ENCODE results near the gene CDNF. TPM values are rescaled to one million over a fixed set of nuclear protein-coding genes. Genes with fewer than 3 reads are reported as not detected.

Gene CDNF
- total RNA-seq (ENCODE audit: unreplicated experiment) = 1.9 TPM
- long read RNA-seq, partial matches to known transcripts = 0 of 1 reads
- long read RNA-seq, other reads (novel, unspliced or antisense) = 1 of 1 reads

- H3K27me3 Mint-ChIP-seq (ENCODE audit: unreplicated experiment) = peaks cover 5% of the 10 kb centered on the region
- peaks cover 2% of the 10 kb centered on the region for H3K36me3 Mint-ChIP-seq (ENCODE audit: low read depth, unreplicated experiment)
- peak within 1 kb of the TSS; percentile 95 for H3K27ac Mint-ChIP-seq (ENCODE audit: unreplicated experiment)
- H3K9me3 Mint-ChIP-seq (ENCODE audit: unreplicated experiment) = no peaks in the 10 kb centered on the region
- peak; percentile 99 for DNase-seq (ENCODE audit: low spot score)
- no peak for TF ChIP-seq CTCF (IDR thresholded peaks at IDR 0.05; ENCODE audit: unreplicated experiment)
- H3K4me1 Mint-ChIP-seq (ENCODE audit: unreplicated experiment) = peaks cover 29% of the 10 kb centered on the region
- peak within 1 kb of the TSS; percentile 96 for H3K4me3 Mint-ChIP-seq (ENCODE audit: unreplicated experiment)
These were observed at the start of gene CDNF, which contains the start of the genes HSPA14 and MSANTD7 for GRCh38 chr10:14837757-14838581. Gene CDNF, minus strand, starts transcription at chr10:14838037. Its CDS starts 91 bp downstream, at chr10:14837946. Gene HSPA14, plus strand, starts transcription at chr10:14838306. Its CDS starts 97 bp downstream, at chr10:14838403. Gene MSANTD7, plus strand, starts transcription at chr10:14838306. Its CDS starts 3,979 bp downstream, at chr10:14842285.

GRCh38 chr10:14884082-14884481 lies 46.2 kb upstream of the CDNF start:
- H3K27ac Mint-ChIP-seq (ENCODE audit: unreplicated experiment) = no peak overlapping the region
- TF ChIP-seq CTCF (IDR thresholded peaks at IDR 0.05; ENCODE audit: unreplicated experiment) = no peak
- no peaks in the 10 kb centered on the region for H3K36me3 Mint-ChIP-seq (ENCODE audit: low read depth, unreplicated experiment)
- H3K9me3 Mint-ChIP-seq (ENCODE audit: unreplicated experiment) = no peaks in the 10 kb centered on the region
- peaks cover 4% of the 10 kb centered on the region for H3K27me3 Mint-ChIP-seq (ENCODE audit: unreplicated experiment)
- DNase-seq (ENCODE audit: low spot score) = no peak
- H3K4me1 Mint-ChIP-seq (ENCODE audit: unreplicated experiment) = peaks cover 15% of the 10 kb centered on the region
- H3K4me3 Mint-ChIP-seq (ENCODE audit: unreplicated experiment) = no peak overlapping the region

GRCh38 chr10:14880229-14880628 lies 42.4 kb upstream of the CDNF start:
- TF ChIP-seq CTCF (IDR thresholded peaks at IDR 0.05; ENCODE audit: unreplicated experiment) = no peak
- Mint-ChIP-seq H3K4me3 (ENCODE audit: unreplicated experiment) (peak overlapping the region; percentile 96), H3K36me3 (ENCODE audit: low read depth, unreplicated experiment) (no peaks in the 10 kb centered on the region), H3K9me3 (ENCODE audit: unreplicated experiment) (no peaks in the 10 kb centered on the region), H3K27me3 (ENCODE audit: unreplicated experiment) (peaks cover 13% of the 10 kb centered on the region), H3K27ac (ENCODE audit: unreplicated experiment) (peak overlapping the region; percentile 14), H3K4me1 (ENCODE audit: unreplicated experiment) (peaks cover 31% of the 10 kb centered on the region)
- no peak for DNase-seq (ENCODE audit: low spot score)

- peaks cover 31% of the 10 kb centered on the region for H3K4me1 Mint-ChIP-seq (ENCODE audit: unreplicated experiment)
- no peaks in the 10 kb centered on the region for H3K36me3 Mint-ChIP-seq (ENCODE audit: low read depth, unreplicated experiment)
- peaks cover 13% of the 10 kb centered on the region for H3K27me3 Mint-ChIP-seq (ENCODE audit: unreplicated experiment)
- peak overlapping the region; percentile 91 for H3K27ac Mint-ChIP-seq (ENCODE audit: unreplicated experiment)
- no peak for DNase-seq (ENCODE audit: low spot score)
- no peaks in the 10 kb centered on the region for H3K9me3 Mint-ChIP-seq (ENCODE audit: unreplicated experiment)
- TF ChIP-seq CTCF (IDR thresholded peaks at IDR 0.05; ENCODE audit: unreplicated experiment) = no peak
- peak overlapping the region; percentile 96 for H3K4me3 Mint-ChIP-seq (ENCODE audit: unreplicated experiment)
These were observed 42.0 kb upstream of the CDNF start for GRCh38 chr10:14879928-14880193.
